MM.1S (cell line): Measurements from ENCODE around the gene R3HDM4.

Experiments
- DNase-seq: peaks from one replicate; pipeline ENCODE4 v3.0.0-alpha.2; 2015
- H2AFZ ChIP-seq: fragments of 300-600 bp; sonication (generic); 2 replicates; pipeline ENCODE4 v1.6.0; 2016; ENCODE audit warnings: antibody characterized with exemption, low read length
- H3F3A ChIP-seq: fragments of 300-600 bp; sonication (generic); 2 replicates; pipeline ENCODE4 v1.6.1; 2016; ENCODE audit warnings: mild to moderate bottlenecking, antibody characterized with exemption, low read length, moderate library complexity, mixed read lengths; ENCODE audit not compliant: insufficient read depth
- H3K27ac ChIP-seq: fragments of 300-600 bp; sonication (generic); 2 replicates; pipeline ENCODE4 v1.5.1; 2016; ENCODE audit warnings: mild to moderate bottlenecking, low read length
- H3K27me3 ChIP-seq: fragments of 300-600 bp; sonication (generic); replicated peaks from 2 replicates; pipeline ENCODE4 v1.6.0; 2016; ENCODE audit warnings: low read length; ENCODE audit not compliant: insufficient read depth
- H3K36me3 ChIP-seq: fragments of 300-600 bp; sonication (generic); replicated peaks from 2 replicates; pipeline ENCODE4 v1.6.1; 2016; ENCODE audit warnings: mild to moderate bottlenecking, low read length, mixed read lengths; ENCODE audit not compliant: insufficient read depth
- H3K4me1 ChIP-seq: fragments of 300-600 bp; sonication (generic); 2 replicates; pipeline ENCODE4 v1.6.1; 2016; ENCODE audit warnings: low read length, mixed read lengths
- H3K4me2 ChIP-seq: fragments of 300-600 bp; sonication (generic); 2 replicates; pipeline ENCODE4 v1.6.0; 2016; ENCODE audit warnings: low read depth, low read length
- H3K4me3 ChIP-seq: fragments of 300-600 bp; sonication (generic); 2 replicates; pipeline ENCODE4 v1.5.1; 2016; ENCODE audit warnings: low read length, mixed read lengths
- H3K79me2 ChIP-seq: fragments of 300-600 bp; sonication (generic); 2 replicates; pipeline ENCODE4 v1.6.1; 2016; ENCODE audit warnings: mixed run types, low read length, mixed read lengths
- H3K9ac ChIP-seq: fragments of 300-600 bp; sonication (generic); 2 replicates; pipeline ENCODE4 v1.6.1; 2016; ENCODE audit warnings: low read length, mixed read lengths
- H3K9me2 ChIP-seq: fragments of 300-600 bp; sonication (generic); replicated peaks from 2 replicates; pipeline ENCODE4 v1.6.1; 2016; ENCODE audit warnings: mild to moderate bottlenecking, low read length, mixed read lengths; ENCODE audit not compliant: insufficient read depth
- H3K9me3 ChIP-seq: fragments of 300-600 bp; sonication (generic); replicated peaks from 2 replicates; pipeline ENCODE4 v1.6.1; 2016; ENCODE audit warnings: mild to moderate bottlenecking, low read length, mixed read lengths; ENCODE audit not compliant: insufficient read depth
- H4K20me1 ChIP-seq: fragments of 300-600 bp; sonication (generic); 2 replicates; pipeline ENCODE4 v1.6.1; 2016; ENCODE audit warnings: mild to moderate bottlenecking, low read length, moderate library complexity, mixed read lengths; ENCODE audit not compliant: insufficient read depth
- CTCF ChIP-seq: fragments of 300-600 bp; sonication (generic); IDR thresholded peaks from 2 replicates; pipeline ENCODE4 v1.5.1; 2016; ENCODE audit warnings: antibody characterized with exemption, low read length, mixed read lengths
- EZH2 ChIP-seq: fragments of 300-600 bp; sonication (generic); optimal IDR thresholded peaks from 2 replicates; pipeline ENCODE3; 2017; ENCODE audit warnings: low read depth, mild to moderate bottlenecking, antibody characterized with exemption, low read length, mixed read lengths
- EZH2phosphoT487 ChIP-seq: fragments of 300-600 bp; sonication (generic); IDR thresholded peaks from 2 replicates; pipeline ENCODE4 v1.6.1; 2018; ENCODE audit warnings: antibody characterized with exemption, low read length

The R3HDM4 gene

GRCh38 chr19:903266-903797 lies 9.7 kb downstream of the R3HDM4 start:
- Histone ChIP-seq H3K4me3 (no peak overlapping the region), H3K9me3 (no peaks in the 10 kb centered on the region), H3K27me3 (no peaks in the 10 kb centered on the region), H3K36me3 (no peaks in the 10 kb centered on the region), H3K9ac (no peak overlapping the region), H3K4me1 (no peaks in the 10 kb centered on the region), H3K4me2 (no peak overlapping the region), H3K9me2 (no peaks in the 10 kb centered on the region), H4K20me1 (no peaks in the 10 kb centered on the region), H3K79me2 (peaks cover 8% of the 10 kb centered on the region), H3K27ac (no peak overlapping the region), H3F3A (no peaks in the 10 kb centered on the region), H2AFZ (no peak overlapping the region)
- TF ChIP-seq CTCF (no peak), EZH2 (no peak), EZH2phosphoT487 (no peak)
- no peak for DNase-seq

- Histone ChIP-seq H3K36me3 (no peaks in the 10 kb centered on the region), H3K4me3 (no peak overlapping the region), H3K27ac (no peak overlapping the region), H4K20me1 (no peaks in the 10 kb centered on the region), H3K9ac (no peak overlapping the region), H3K79me2 (peaks cover 7% of the 10 kb centered on the region), H3K9me3 (no peaks in the 10 kb centered on the region), H3K4me2 (no peak overlapping the region), H3K9me2 (no peaks in the 10 kb centered on the region), H3F3A (no peaks in the 10 kb centered on the region), H2AFZ (no peak overlapping the region), H3K4me1 (no peaks in the 10 kb centered on the region), H3K27me3 (no peaks in the 10 kb centered on the region)
- TF ChIP-seq EZH2phosphoT487 (no peak), EZH2 (no peak), CTCF (no peak)
- no peak for DNase-seq
Observed at GRCh38 chr19:902446-903226, 10.4 kb downstream of the R3HDM4 start.

- Histone ChIP-seq H3K9me3 (no peaks in the 10 kb centered on the region), H3K9me2 (no peaks in the 10 kb centered on the region), H3K4me3 (no peak overlapping the region), H3K27ac (no peak overlapping the region), H3K36me3 (no peaks in the 10 kb centered on the region), H4K20me1 (no peaks in the 10 kb centered on the region), H3K27me3 (no peaks in the 10 kb centered on the region), H3K4me1 (no peaks in the 10 kb centered on the region), H3K9ac (no peak overlapping the region), H3K4me2 (no peak overlapping the region), H3K79me2 (peaks cover under 1% of the 10 kb centered on the region), H2AFZ (no peak overlapping the region), H3F3A (no peaks in the 10 kb centered on the region)
- no peak for TF ChIP-seq EZH2phosphoT487
- TF ChIP-seq EZH2 = no peak
- no peak for TF ChIP-seq CTCF
- no peak for DNase-seq
Observed at GRCh38 chr19:902093-902370, 11.0 kb downstream of the R3HDM4 start.
